DMS153 treated with DMSO at 0.1 percent for 48 hours (cell line): ENCODE data around the gene PLCG1.
A peak's percentile ranks its signal among the peaks of the same experiment; 100 is the strongest.

Source experiments
- DNase-seq: peaks from one replicate; lab custom pipeline; 2025; ENCODE audit not compliant: unreplicated experiment; lab: John Stamatoyannopoulos, UW

PLCG1 gene

GRCh38 chr20:41166201-41167117 is 29.1 kb downstream of the PLCG1 start:
- no peak for DNase-seq

GRCh38 chr20:41167118-41167470 is 29.8 kb downstream of the PLCG1 start:
- DNase-seq = no peak

- no peak for DNase-seq
Measured at GRCh38 chr20:41167481-41168253, 30.3 kb downstream of the PLCG1 start.

- DNase-seq = no peak
Measured at GRCh38 chr20:41168281-41169161, 31.2 kb downstream of the PLCG1 start.

GRCh38 chr20:41169162-41169690 is 31.9 kb downstream of the PLCG1 start:
- DNase-seq = no peak

- no peak for DNase-seq
Measured at GRCh38 chr20:41169791-41170351, 32.5 kb downstream of the PLCG1 start.

GRCh38 chr20:41170386-41171105 is 33.2 kb downstream of the PLCG1 start:
- no peak for DNase-seq

- no peak for DNase-seq
Measured at GRCh38 chr20:41171736-41172295, 34.5 kb downstream of the PLCG1 start.

GRCh38 chr20:41172296-41173140 is 35.2 kb downstream of the PLCG1 start:
- no peak for DNase-seq

- peak; percentile 55 for DNase-seq
Measured at GRCh38 chr20:41173161-41173721, 35.9 kb downstream of the PLCG1 start.

- no peak for DNase-seq
Measured at GRCh38 chr20:41173791-41174341, 36.5 kb downstream of the PLCG1 start.

- no peak for DNase-seq
Measured at GRCh38 chr20:41174373-41174772, 37.0 kb downstream of the PLCG1 start.

- no peak for DNase-seq
Measured at GRCh38 chr20:41174782-41175181, 37.4 kb downstream of the PLCG1 start.

GRCh38 chr20:41175201-41175651 is 37.9 kb downstream of the PLCG1 start:
- no peak for DNase-seq

GRCh38 chr20:41175727-41176330 is 38.5 kb downstream of the PLCG1 start:
- DNase-seq = no peak

GRCh38 chr20:41176711-41177552 is 39.6 kb downstream of the PLCG1 start:
- DNase-seq = no peak

GRCh38 chr20:41177636-41178035 is 40.3 kb downstream of the PLCG1 start:
- DNase-seq = no peak
